Subcutaneous adipose tissue (tissue), 4 donors: ENCODE data around the gene RERE. TPM values are rescaled to one million over a fixed set of nuclear protein-coding genes. Genes with fewer than 3 reads are reported as not detected.

Experiments
- total RNA-seq, 4 donors: library from RNA; depleted of rRNA; stranded (reverse); fragments of >200 nt; gene quantifications; one replicate each; pipeline ENCODE4 v1.1.0, GENCODE V29; 2016
- TF ChIP-seq, protein P1 (sequence below): fragments of 450-650 bp; IDR thresholded peaks from one replicate; pipeline ENCODE4 v1.5.1; 2016; ENCODE audit warnings: low read depth, mild to moderate bottlenecking, control low read depth, antibody characterized with exemption, moderate library complexity

The RERE gene
- total RNA-seq, 4 donors from 2014 or later: 67.0 to 91.4 (median 83.1) TPM

DNA sequence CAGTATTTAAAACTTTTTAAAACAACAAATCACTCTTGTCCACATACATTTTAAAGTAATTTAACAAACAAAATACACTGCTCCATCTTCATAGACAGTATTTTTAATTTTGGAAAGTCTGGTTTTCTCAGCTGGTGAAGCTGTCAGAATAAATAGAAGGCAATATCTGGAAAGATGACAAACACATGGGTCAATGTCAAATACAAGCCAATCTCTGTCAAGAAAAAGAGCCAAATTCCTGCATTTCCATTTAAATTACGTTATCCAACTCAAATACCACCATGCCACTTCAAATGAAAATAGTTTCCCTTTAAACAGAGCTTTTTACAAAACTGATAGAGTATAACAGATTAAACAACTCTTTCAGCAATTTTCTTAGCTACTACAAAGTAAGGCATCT is 176.5 kb downstream of the RERE start:
- TF ChIP-seq, protein P1, sequence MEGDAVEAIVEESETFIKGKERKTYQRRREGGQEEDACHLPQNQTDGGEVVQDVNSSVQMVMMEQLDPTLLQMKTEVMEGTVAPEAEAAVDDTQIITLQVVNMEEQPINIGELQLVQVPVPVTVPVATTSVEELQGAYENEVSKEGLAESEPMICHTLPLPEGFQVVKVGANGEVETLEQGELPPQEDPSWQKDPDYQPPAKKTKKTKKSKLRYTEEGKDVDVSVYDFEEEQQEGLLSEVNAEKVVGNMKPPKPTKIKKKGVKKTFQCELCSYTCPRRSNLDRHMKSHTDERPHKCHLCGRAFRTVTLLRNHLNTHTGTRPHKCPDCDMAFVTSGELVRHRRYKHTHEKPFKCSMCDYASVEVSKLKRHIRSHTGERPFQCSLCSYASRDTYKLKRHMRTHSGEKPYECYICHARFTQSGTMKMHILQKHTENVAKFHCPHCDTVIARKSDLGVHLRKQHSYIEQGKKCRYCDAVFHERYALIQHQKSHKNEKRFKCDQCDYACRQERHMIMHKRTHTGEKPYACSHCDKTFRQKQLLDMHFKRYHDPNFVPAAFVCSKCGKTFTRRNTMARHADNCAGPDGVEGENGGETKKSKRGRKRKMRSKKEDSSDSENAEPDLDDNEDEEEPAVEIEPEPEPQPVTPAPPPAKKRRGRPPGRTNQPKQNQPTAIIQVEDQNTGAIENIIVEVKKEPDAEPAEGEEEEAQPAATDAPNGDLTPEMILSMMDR: no peak

DNA sequence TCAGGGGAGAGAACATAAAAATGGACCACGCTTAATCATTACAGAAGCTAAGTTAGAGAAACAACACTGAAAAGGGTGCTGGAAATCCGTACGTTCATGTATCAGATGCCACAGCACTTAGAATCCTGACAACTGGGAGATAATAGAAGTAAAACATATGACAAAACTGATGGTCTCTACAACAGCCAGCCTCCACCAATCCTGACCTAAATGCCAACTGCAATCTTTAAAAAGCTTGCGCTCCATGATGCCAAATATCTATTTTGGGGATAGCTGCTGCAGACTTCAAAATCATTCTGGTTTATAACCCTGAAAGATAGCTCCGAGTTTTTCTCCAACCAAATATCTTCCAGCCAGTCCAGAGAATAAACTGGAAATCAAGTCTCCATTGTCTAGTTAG is 178.3 kb downstream of the RERE start:
- TF ChIP-seq, protein P1: no peak

DNA sequence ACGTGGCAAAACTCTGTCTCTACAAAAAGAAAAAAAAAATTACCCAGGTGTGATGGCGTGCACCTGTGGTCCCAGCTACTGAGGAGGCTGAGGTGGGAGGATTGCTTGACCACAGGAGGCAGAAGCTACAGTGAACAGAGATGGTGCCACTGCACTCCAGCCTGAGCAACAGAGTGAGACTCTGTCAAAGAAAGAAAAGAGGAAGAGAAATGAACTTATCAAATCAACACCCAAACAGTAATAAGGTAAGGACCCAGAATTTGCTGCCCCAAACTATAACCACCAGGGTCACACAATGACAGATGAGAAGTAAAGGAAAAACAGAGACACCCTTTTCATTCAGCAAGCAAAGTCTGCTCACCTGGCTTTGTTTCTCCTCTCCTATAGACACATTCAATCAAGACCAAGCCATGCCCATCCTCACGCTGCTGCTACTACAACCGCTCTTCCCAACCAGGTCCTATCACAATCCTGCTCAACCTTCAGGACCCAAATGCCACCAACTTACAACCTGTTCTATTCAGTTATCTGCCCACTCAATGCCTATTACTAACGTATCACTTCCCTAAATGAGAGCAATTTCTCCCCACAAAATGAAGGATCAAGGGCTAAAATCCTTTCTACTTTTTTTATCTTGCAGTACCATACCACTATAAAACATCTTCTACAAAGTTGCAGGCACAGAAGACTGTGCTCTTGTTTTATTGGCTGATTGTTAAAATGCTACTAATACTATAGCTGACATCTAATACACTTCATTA is 183.5 kb downstream of the RERE start:
- TF ChIP-seq, protein P1: no peak

DNA sequence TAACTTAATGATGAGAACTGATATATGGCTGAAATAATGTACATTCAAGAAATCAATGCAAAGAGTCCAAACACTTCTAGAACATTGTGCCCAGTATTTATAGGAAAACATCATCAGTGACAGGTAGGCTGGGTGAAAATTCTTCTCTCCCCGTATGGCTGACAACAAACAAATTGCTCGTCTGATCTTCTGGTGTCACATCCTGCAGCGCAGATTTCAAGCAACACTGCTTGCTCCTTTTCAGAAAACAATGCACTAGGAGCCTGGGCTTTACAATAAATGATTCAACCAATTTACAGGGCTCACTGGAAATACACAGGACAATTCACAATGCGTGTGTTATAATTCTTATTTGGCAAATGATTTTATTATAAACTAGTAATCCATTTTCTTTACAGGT is 185.3 kb downstream of the RERE start:
- TF ChIP-seq, protein P1: no peak

DNA sequence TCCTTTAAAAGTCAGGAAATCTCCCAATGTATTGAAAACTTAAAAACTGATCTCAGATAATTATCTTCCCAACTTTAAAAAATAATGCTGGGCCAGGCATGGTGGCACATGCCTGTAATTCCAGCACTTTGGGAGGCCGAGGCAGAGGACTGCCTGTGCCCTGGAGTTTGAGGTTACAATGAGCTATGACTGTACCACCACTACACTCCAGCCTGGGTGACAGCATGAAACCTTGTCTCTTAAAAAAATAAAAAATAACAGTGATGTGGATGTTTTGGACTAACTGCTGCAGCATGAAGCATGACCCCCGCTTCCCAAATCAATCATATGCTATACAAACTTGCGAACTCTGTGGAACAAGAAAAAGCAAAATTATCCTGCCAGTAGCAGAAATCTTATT is 186.3 kb downstream of the RERE start:
- TF ChIP-seq, protein P1: no peak

DNA sequence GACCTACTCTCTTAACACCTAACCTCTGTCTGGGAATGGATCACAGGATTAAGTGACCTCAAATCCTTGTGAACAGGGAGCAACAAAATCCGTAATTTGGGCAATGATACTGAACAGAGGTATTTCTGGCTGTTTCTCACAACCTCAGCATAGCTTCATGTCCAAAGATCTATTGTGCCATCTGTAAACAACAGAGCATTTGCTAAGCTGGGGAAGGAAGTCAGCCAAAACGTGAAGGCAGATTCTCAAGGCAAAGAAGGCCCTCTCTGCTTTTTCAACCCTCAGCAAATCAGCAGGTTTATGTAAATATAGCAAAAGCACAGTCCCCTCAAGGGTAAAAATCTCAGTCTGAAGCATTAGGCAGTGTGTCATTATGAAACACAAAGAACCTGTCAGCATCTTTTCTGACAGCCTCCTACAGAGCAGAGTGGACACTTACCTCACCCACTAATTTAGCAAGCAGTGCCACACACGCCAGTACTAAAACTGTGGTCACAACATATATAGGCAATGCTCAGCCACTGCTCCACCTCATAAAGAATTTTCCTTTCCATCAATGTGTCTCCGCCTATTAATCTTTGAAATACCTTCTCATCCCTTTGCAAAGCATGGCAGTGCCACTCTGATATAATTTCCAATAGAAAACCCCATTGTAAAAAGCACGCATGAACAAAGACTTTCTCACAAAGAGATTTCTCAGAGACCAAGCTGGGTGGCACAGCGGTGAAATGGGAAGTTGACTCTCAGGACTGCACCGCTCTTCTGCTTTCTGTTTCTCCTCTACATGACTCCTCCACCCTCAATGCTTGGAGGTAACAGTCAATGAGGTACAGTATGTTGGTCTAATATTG is 188.0 kb downstream of the RERE start:
- TF ChIP-seq, protein P1: no peak

DNA sequence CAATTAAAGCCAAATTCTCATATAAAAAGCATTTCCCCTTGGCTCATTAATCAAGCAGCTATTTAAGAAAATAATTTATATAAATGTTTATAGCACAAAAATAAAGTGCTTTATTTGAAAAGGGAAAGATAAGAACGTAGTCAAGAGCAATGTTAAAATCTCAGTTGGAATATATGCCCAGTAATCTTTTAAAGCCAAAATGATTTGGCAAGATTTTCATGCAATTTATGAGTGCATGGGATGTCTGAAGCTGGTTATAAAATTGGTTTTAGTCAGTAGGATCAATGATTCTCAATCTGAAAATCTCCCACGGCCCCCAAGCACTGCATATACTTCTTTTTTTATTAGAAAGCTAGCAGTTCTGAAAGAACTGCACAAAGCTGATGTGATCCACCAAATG is 188.8 kb downstream of the RERE start:
- TF ChIP-seq, protein P1: no peak
